GOT3 (cell line): ENCODE measurements around the gene CELSR1.

ENCODE experiments used
- DNase-seq: peaks from one replicate; lab custom pipeline; 2025; ENCODE audit warnings: mixed read lengths; lab: John Stamatoyannopoulos, UW

Gene CELSR1

DNA sequence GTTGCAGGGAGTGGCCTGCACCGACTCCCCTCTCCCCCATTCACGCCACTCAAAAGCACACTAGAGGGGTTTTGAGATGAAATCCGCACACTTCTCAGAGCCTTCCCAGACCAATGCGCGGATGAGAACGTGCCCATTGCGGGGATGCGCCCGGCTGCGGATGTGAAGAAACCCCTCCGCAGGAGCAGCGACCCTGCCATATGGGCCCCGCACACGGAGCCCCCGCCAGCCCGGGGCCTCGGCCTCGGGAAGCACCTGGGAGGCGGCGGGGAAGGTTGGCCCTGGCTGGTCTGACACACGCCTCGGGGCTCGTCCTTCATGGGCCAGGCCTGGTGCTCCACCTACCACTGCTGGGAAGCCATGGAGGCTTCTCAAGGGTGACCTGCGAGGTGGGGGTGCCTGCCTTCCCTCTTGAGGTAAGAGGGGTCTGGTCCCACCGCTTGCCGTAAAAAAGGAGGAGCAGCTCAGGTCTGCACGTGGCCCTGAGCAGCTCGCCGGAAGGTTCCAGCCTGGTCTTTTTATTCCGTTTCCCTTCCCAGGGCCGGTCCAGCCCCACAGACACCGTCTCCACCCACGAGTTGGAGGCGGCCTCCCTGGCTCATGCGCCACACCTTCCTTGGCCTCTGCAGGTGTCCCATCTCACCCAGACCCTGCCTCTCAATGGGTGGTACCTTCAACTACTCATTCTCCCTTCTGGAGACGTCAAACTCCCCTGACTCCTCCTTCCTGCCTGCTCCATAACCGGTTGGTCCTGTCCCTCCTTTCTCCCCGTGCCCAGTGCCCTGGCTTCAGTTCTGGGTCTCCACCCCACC, 162.6 kb downstream of the CELSR1 start:
- DNase-seq = no peak

DNA sequence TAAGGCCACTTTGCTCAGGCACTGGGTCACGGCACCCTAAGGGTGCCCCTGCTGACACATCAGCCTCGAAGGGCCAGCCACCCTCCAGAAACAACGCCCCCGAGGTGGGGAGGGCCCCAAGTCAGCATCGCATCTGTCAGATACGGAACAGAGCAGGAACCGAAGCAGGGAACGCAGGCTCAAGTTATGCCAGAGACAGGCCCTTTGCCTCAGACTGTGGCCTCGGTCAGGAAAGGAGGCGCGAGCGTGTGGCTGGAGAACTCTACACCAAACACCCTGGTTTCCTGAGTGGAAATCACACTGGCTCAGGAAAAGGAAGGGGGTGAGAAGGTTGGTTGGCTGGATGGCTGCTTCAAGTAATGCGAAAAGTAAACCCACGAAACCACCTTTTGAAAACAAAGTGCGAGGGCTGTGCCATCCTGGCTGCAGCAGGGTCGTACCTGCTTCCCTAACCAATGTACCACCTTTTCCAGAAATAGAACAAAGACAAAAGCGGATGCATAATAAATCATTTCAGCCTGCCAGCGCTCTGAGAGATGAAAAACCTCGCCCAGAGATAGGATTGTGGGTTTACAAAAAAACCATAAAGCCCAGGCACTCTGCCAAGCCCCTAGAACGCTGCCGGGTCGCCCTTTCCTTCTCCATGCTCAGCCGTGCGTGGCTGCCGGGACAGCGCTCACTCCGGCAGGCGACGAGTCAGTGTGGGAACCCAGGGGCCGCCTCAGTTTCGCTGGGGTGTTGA, 163.3 kb downstream of the CELSR1 start:
- no peak for DNase-seq

DNA sequence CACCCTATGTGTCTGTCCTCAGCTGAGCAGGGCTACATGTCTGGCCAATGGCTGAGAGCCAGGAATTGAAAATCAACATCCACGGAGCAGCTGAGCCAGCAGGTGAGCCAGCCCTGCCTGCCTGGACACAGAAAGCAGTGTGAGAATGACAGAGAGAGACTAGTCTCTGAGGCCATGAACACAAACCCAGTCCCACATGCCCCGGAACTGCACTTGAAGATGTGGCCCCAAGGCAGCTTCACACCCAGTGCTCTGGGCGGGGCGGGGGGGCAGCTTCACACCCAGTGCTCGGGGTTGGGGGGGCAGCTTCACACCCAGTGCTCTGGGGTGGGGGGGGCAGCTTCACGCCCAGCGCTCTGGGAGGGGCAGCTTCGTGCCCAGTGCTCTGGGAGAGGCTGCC, 164.3 kb downstream of the CELSR1 start:
- DNase-seq = no peak

DNA sequence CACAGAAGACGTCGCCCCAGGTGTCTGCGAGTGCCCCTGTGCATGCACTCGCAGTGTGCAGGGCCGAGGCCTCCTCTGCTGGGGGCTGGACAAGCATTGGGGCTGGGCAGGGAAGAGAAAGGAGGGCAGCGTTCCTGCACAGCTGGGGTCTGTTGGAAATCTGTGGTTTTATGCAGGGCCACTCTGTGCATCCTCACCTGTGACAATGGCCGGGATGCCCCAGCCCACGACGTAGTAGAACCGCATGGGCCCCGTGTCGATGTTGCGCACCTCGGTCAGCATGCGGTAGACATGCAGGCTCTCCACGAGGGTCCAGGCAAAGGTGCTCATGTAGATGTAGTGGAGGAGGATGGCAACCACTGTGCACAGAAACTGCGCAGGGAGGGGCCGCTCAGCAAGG, 164.7 kb downstream of the CELSR1 start:
- DNase-seq = no peak

DNA sequence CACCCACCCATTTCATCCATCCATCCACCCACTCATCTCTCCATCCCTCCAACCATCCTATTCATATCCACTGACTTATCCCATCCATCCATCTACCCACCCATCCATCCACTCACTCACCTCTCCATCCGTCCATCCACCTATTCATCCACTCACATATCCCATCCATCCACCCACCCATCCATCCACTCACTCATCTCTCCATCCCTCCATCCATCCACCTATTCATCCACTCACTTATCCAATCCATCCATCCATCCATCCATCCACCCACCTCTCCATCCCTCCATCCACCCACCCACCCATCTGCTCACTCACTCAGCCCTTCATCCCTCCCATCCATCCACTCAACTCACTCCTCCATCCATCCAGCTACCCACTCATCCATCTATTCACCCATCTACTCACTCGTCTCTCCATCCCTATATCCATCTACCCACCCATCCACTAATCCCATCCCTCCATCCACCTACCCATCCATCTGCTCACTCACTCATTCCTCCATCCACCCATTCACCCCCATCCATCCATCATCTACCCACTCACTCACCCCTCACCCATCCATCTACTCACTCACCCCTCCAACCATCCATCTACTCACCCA, 165.7 kb downstream of the CELSR1 start:
- DNase-seq = no peak

DNA sequence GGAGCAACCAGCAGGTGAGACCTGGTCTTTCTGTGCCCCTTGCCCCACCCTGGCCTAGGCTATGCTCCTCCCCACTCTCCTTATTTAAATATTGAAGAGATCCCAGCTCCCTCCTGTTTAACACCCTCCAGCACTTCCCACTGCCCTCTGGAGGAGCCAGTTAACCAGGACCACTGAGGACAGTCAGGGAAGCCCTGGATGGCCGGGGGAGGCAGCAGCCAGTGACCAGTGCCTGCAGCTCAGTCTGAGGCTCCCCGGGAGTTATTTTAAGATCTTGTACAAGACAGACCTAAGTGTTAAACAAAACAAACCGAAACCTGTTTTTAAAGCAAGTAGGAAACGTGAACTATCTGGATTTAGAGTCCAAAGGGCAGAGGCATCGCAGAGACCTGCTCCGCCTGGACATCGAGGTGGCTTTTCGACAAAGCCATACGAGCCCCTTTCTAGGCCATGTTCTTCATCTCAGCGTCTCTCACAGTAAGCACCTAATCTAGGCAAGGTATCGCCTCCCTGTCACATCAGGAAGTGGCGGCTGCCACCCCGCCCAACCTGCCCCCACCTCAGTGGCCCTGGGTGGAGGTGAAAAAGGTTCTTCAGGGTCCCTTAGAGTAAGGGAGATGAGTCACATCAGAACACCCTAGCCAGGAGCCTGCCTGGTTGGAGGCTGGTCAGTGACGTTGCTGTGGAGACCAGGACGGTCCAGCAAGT, 166.7 kb downstream of the CELSR1 start:
- no peak for DNase-seq

DNA sequence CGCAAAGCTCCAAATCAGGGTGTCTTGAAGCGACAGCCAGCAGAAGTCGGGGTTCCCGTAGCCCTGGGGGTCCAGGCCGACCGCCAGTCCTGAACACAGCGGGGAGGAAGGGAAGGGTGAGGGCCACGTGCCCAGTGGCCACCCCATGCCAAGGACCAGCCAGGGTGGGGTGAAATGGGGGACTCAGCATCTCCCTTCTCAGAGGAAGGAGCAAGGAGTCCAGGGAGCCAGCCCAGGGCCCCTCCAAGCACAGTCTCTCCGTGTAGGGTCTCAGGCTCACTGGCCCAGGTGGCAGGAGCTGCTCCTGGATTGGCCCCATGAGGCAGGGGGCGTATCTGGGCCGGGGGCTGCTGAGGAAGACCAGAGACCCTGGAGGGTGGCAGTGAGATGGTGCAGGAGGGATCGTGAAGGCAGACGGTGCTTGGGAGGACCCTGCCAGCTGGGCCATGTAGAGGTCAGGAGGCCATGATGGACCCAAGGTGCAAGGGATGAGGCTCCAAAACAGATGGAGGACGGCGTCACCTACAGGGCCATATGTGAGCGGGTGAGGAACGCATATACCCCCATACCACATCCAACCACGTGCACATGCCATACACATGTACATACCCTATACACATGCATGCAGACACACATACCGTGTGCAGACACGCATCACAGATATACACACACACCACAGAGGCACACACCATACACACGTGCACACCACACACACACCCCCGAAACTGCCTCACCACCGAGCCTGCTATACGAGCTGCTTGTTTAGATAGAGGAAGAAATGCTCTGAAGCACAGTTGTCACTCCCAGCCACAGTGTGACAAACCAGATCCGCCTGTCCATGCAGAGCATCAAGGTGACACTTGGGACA, 167.5 kb downstream of the CELSR1 start:
- DNase-seq = no peak

DNA sequence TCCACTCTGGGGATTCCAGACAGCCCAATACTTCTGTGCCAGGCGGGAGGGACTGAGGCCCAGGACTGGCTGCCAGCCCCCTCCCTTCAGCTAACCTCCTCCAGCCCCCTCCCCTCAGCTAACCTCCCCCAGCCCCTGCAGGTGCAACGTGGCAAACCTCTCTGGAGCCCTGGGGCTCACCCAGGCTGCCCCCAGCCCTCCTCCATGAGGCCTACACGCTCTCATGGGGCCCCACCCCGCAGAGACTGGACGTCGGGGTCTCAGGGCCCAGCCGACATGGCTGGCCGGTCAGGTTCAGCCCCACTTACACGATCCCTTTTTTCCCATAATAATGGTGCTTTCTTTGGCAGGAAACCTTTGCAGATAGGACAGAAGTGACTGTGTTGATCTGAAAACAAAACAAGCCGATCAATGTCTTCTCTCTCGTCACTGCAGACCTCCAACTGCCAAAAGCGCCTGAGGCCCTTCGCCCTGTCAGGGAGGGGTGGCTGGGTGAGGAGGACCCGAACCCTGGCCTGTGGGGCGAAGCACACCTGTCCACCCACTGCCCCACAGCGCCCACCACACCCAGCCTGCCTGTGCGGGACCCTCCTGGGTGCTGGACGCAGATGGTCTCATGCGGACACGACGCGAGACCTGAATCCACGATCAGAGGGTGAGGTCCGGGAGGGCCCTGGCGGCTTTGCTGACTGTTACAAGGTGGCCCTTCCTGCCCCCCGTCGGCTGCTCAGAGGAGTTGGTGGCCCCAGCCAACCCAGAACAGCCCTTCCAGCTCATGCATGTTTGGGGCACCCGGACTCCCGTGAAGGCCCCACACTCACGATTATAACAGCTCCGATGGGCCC, 168.3 kb downstream of the CELSR1 start:
- no peak for DNase-seq

DNA sequence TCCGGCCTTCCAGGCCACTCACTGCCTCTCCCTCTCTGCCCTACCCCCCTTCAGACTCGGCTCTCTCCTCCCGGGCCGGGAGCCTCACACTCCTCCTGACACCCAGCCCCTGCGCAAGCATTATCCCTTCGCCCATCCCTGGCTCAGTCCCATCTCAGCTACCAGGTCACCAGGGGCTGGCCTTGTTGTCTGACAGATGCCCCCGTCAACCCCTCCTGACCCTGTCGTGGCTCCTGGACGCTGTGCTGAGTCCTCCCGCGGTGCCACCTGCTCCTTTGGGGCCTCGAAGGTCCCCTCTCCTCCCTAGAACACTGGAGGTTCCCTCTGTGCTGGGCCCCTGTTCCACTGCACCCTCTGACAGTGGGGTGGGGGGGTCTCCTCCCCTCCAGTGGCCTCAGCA, 169.0 kb downstream of the CELSR1 start:
- DNase-seq = no peak

DNA sequence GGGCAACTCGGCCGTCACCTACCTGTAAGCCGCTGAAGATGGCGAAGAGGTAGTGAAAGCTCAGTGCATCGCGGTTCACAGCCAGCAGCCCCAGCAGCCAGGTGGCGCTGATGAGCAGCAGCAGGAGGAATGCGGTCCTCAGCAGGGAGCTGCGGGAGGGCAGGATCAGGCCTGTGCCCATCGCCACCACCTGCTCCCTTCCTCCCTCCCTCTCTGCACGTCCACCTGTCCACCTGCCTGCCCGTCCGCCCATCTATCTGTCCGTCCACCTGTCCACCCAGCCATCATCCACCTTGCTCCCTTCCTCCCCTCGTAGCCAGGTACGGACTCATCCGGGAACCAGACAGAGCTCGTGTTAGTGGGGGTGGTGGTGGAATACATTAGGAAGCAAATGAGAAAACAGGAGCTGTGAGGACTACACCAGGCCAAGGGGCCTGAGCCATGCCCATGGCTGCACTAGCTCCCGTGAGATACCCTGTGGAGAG, 169.7 kb downstream of the CELSR1 start:
- no peak for DNase-seq

DNA sequence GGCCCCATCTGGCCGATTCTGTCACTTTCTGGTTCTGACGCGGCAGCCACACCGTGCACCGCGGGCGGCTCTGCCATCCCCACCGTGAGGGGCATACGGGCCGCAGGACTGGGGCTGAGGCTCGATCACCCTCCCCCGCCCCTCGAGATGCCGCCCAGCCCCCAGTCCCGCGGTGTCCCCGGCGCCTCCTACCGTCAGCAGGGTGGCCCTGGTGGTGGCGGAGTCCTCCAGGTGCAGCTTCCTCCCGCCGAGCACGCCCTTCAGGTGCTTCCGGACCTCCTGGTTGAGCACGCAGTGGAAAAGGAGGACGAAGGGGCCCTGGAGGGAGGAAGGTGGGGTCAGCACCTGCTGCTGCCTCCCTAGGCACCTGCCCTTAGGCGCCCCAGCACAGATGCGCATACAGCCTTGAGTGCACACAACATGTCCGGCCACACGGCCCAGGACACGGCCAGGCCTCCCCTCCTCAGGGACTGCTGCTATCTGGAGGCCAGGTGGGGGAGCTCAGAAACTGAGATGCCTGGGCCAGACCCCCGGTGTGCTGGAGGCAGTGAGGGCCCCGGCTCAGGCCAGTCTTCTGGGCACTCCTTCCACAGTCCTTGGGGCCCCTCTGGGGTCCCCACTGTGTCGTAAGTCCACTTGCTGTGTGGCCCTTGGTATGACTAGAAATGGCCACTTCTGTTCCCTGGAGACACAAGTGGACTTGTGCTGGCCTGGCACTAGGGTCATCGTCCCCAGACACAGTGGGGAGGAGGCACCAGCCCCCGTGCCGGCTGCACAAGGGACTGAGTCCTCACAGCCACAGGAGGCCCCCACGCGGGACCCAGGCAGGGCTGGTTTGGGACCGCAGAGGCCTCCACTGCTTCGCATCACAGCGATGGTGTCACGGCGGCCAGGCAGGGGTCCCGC, 170.4 kb downstream of the CELSR1 start:
- DNase-seq = no peak

DNA sequence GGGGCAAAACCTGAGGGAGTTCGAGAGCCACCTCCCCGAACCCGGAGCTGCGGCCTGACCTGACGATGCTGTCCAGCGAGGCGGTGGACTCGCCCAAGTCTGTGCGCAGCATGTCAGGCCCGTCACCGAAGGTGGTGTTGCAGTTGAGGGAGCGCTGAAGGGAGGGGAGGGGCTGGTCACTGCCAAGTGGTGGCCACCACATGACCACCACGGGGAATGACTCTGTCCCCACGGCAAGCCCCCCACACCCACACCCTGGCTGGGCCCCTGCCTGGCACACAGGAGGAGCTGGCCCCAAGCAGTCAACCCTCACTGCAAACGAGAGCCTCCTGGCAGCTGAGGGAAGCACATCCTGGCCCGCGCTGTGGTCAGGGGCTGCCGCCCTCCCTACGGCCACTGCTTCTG, 171.1 kb downstream of the CELSR1 start:
- no peak for DNase-seq

DNA sequence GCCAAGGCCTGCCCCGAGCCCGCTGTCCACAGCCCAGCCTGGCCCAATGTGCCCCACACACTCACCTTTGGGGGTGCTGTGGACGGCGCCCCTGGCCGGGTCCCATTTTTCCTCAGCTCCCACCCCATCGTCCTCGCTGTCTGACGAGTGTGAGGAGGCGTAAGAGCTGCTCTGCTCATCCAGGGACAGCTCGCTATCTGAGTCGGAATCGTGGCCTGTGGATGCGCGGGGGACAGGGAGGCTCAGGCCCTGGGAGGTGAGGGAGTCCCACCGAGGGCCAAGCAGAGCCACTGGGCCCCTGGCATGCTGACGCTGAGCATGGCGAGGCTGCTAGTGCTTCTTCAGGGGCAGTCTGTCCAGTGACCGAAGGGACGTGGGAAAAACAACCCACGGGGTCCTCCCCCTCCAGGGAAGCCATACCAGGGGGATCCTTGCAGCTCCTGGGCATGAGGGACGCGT, 172.2 kb downstream of the CELSR1 start:
- DNase-seq = no peak

DNA sequence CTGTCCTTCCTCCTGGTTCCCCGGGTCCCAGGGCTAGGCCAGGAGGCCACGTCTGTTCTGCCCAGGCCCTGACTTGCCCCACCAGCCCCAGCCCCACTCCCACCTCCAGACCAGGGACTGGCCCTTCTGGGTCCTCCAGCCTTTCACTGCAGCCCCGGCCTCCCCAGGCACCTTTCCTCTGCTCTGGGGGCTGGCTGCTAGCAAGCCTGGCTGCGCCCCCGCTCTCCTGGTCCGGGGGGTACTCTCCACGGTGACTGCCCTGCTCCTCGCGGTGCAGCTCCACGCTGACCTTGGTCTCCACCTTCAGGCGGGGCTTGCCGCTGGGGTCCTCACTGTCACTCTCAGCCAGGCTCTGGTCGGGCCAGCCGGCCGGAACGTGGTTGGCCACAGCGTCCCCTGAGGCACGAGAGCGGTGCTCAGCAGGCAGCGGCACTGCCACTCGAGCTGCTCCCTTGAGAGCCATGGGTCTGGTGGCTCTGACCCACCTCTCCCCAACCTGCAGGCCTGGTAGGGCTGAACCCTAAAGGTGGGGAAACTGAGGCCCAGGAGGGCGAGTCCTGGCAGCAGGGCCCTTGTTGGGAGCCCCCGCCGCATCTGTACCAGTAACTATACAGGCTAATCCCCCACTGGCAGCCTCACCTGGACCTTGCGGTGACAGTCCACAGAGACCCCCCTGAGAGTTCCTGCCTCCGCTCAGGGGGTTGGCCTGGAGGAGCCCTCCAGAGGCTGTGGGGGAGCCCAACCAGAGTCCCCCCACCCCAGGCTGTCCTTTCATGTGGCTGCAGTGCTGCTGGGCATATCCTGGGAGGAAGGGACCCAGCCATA, 172.9 kb downstream of the CELSR1 start:
- no peak for DNase-seq

DNA sequence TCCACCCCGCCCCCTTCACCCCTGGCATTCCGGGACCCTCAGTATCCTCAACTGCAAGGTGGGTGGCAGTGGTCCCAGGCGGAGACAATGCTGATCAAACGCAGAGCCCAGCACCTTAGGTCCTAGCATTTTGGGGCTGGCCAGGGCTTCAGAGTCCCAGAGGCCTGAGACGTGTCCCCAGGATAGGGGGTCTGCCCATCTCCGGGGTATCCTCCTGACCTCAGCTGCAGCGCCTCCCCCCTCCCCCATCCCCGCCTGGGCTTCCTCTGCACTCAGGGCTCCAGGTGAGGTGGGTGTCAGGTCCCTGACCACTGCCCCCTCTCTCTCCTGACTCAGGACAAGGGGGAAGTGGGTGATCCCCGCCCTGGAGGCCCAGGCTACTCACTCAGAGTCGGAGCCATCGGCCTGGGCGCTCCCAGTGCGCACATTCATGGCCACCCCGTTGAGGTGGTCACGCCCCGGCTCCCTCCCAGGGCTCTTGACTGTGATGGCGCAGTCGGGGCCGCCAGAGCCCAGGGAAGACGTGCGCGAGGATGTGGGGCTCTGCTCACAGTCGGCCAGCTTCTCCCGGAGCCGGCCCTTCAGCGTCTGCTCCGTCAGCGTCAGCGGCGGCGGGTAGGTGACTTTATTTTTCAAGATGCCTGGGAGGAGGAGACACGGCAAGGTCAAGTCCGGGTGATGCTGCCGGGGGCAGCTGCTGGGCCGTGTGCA, 173.7 kb downstream of the CELSR1 start:
- DNase-seq = no peak

DNA sequence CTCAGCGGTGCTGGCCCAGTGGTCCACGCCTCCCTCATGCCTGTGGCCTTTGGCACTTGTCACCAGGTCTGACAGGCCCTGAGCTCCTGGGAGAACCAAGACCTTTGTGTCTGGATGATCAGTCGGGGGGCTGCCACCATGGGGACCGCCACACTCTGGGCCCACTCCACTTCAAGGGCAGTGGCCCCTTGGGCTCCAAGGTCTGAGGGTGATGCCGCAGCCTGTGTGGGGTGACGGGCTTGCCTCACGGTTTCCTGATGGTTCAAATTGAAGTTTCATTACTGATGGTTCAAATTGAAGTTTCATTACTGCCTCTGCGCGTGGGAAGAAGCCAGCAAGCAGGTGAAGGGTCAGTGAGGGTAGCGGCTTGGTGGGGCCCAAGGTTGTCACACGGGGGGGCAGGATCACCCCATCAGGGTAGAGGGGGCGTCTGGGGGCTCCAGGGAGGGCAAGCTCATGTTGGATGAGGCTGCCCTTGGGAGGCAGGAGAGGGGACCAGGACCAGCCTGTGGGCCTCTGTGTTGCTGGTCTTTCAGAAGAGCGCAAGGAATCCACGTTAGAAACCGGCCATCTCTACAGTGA, 174.4 kb downstream of the CELSR1 start:
- DNase-seq = no peak

DNA sequence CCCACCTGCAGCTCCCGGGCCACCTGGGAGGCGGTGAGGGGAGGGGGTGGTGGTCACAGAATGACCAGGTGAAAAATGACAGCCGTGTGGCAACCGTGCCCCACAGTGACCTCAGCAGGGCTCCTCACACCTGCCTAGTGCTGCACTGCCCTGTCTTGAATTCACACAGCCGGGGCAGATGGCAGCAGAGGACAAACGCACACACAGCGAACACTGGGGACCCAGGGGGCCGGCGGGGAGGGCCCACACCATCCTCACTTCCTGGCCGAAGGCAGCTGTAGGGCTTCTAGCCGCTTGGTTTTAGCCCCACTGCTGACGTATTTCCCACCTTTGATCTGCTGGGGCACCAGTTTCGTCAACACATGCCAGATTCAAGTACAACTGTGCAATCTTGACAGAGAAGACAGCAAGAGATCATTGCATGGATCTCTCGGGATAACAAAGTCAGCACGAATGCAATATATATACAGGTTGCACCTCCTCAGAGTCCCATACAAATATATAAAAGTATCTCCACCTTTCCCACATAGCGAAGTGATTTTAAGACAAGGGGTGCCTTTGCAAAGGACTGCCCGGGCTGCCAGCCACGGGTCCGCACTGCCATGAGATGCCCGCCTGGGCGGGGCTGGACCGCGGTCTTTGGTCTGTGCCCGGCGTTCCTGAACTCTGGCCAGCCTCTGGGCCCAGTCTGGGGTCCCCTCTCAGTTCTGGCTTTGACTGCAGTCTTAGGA, 175.1 kb downstream of the CELSR1 start:
- no peak for DNase-seq
